NT2/D1 (cell line): ENCODE measurements around the gene FBXO38.

Source experiments
- DNase-seq: peaks from one replicate; pipeline ENCODE4 v3.0.0-alpha.2; 2011; ENCODE audit warnings: low read depth, low spot score
- H3K27me3 ChIP-seq: 2 replicates; pipeline ENCODE4 v1.6.0; 2011; ENCODE audit warnings: mild to moderate bottlenecking; ENCODE audit not compliant: insufficient read length, insufficient read depth
- H3K36me3 ChIP-seq: 2 replicates; pipeline ENCODE4 v1.6.1; 2011; ENCODE audit warnings: mild to moderate bottlenecking, low read length, mixed read lengths; ENCODE audit not compliant: insufficient read depth, insufficient read length
- H3K4me1 ChIP-seq: 2 replicates; pipeline ENCODE4 v1.5.1; 2011; ENCODE audit not compliant: insufficient read depth, insufficient read length
- H3K4me3 ChIP-seq: 2 replicates; pipeline ENCODE4 v1.5.1; 2011; ENCODE audit warnings: low read depth; ENCODE audit not compliant: insufficient read length
- H3K9ac ChIP-seq: 2 replicates; pipeline ENCODE4 v1.6.0; 2011; ENCODE audit warnings: low read depth; ENCODE audit not compliant: insufficient read length
- H3K9me3 ChIP-seq: 2 replicates; pipeline ENCODE4 v1.5.1; 2011; ENCODE audit warnings: mild to moderate bottlenecking, low read length; ENCODE audit not compliant: insufficient read depth
- SUZ12 ChIP-seq: IDR thresholded peaks from 2 replicates; pipeline ENCODE4 v1.6.1; 2011; ENCODE audit not compliant: insufficient read length, insufficient read depth; ENCODE audit errors: extremely low read depth
- YY1 ChIP-seq: IDR thresholded peaks from 2 replicates; pipeline ENCODE4 v1.6.1; 2011; ENCODE audit not compliant: insufficient read length, insufficient read depth
- ZNF274 ChIP-seq: IDR thresholded peaks from 2 replicates; pipeline ENCODE4 v1.6.1; 2011; ENCODE audit warnings: mild to moderate bottlenecking, low read depth, low read length

FBXO38 gene

GRCh38 chr5:148408092-148408491 is 24.3 kb downstream of the FBXO38 start:
- H3K4me1 ChIP-seq, result no peaks in the 10 kb centered on the region
- no peak for DNase-seq
- H3K36me3 ChIP-seq, result peaks cover 80% of the 10 kb centered on the region
- no peak overlapping the region for H3K9ac ChIP-seq
- no peaks in the 10 kb centered on the region for H3K9me3 ChIP-seq
- no peaks in the 10 kb centered on the region for H3K27me3 ChIP-seq
- no peak overlapping the region for H3K4me3 ChIP-seq
- TF ChIP-seq SUZ12 (no peak), YY1 (no peak), ZNF274 (no peak)

DNA sequence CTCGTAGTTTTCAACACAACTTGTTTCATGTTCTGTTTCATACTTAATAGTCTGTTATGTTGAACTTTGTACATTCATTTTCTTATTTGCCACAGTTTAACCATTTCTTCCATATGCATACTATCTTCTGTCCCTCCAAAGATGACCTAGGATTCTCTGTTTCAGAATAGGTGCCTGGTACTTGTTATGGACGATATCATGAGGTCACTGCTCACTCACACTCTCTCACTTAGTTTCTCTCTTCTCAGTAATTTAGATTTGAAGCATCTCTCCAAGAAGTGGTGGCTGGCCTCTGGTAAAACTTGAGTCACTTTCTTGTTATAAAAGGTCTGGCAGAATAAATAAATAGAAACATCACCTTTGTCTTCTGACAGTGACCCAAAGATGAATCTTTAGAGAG is 28.4 kb downstream of the FBXO38 start:
- H3K9me3 ChIP-seq, result no peaks in the 10 kb centered on the region
- no peak for TF ChIP-seq SUZ12
- no peak for TF ChIP-seq YY1
- no peak for TF ChIP-seq ZNF274
- DNase-seq, result no peak
- H3K27me3 ChIP-seq, result no peaks in the 10 kb centered on the region
- H3K4me1 ChIP-seq, result no peaks in the 10 kb centered on the region
- H3K4me3 ChIP-seq, result no peak overlapping the region
- H3K36me3 ChIP-seq, result peaks cover 83% of the 10 kb centered on the region
- no peak overlapping the region for H3K9ac ChIP-seq

- H3K4me3 ChIP-seq, result no peak overlapping the region
- no peak overlapping the region for H3K9ac ChIP-seq
- DNase-seq, result no peak
- TF ChIP-seq ZNF274, result no peak
- no peaks in the 10 kb centered on the region for H3K27me3 ChIP-seq
- peaks cover 89% of the 10 kb centered on the region for H3K36me3 ChIP-seq
- H3K9me3 ChIP-seq, result no peaks in the 10 kb centered on the region
- no peaks in the 10 kb centered on the region for H3K4me1 ChIP-seq
These were observed 31.1 kb downstream of the FBXO38 start for GRCh38 chr5:148414833-148415232.

DNA sequence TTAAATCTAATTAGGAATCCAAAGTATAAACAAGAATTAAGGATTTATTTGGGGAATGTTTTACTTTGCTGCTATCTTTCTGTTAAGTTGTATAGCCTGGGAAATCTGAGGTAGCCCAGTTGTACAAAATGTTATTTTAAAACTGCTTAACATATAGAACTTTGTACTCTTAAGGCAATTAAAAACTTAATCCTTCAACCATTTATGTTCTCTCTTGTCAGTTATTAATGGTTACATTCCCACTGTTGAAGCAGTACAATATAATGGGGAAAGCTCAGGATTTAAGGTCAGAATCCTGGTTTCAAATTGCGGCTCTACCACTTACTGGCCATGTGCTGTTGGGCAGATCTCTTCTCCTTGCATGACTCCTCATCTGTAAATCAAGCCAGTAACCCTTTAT is 32.7 kb downstream of the FBXO38 start:
- Histone ChIP-seq H3K36me3 (peaks cover 82% of the 10 kb centered on the region), H3K9ac (no peak overlapping the region), H3K27me3 (no peaks in the 10 kb centered on the region), H3K4me1 (no peaks in the 10 kb centered on the region), H3K9me3 (no peaks in the 10 kb centered on the region), H3K4me3 (no peak overlapping the region)
- TF ChIP-seq YY1, result no peak
- TF ChIP-seq SUZ12, result no peak
- TF ChIP-seq ZNF274, result no peak
- no peak for DNase-seq

- no peak for DNase-seq
- H3K9me3 ChIP-seq, result no peaks in the 10 kb centered on the region
- H3K9ac ChIP-seq, result no peak overlapping the region
- peaks cover 82% of the 10 kb centered on the region for H3K36me3 ChIP-seq
- TF ChIP-seq SUZ12 (no peak), ZNF274 (no peak), YY1 (no peak)
- H3K27me3 ChIP-seq, result no peaks in the 10 kb centered on the region
- no peaks in the 10 kb centered on the region for H3K4me1 ChIP-seq
- no peak overlapping the region for H3K4me3 ChIP-seq
These were observed 33.2 kb downstream of the FBXO38 start for GRCh38 chr5:148416921-148417320.

GRCh38 chr5:148418511-148418910 is 34.8 kb downstream of the FBXO38 start:
- no peak overlapping the region for H3K9ac ChIP-seq
- H3K4me3 ChIP-seq, result no peak overlapping the region
- peaks cover 78% of the 10 kb centered on the region for H3K36me3 ChIP-seq

GRCh38 chr5:148421661-148422060 is 37.9 kb downstream of the FBXO38 start:
- TF ChIP-seq ZNF274 (no peak), YY1 (no peak), SUZ12 (no peak)
- no peak overlapping the region for H3K4me3 ChIP-seq
- no peaks in the 10 kb centered on the region for H3K4me1 ChIP-seq

More at GRCh38 chr5:148418511-148418910, 34.8 kb downstream of the FBXO38 start:
- no peaks in the 10 kb centered on the region for H3K4me1 ChIP-seq
- H3K27me3 ChIP-seq, result no peaks in the 10 kb centered on the region
- DNase-seq, result no peak
- TF ChIP-seq SUZ12 (no peak), YY1 (no peak), ZNF274 (no peak)
- H3K9me3 ChIP-seq, result no peaks in the 10 kb centered on the region

GRCh38 chr5:148425808-148426207 is 42.0 kb downstream of the FBXO38 start:
- no peak overlapping the region for H3K4me3 ChIP-seq
- no peaks in the 10 kb centered on the region for H3K4me1 ChIP-seq
- TF ChIP-seq YY1 (no peak), ZNF274 (no peak), SUZ12 (no peak)
- H3K36me3 ChIP-seq, result peaks cover 71% of the 10 kb centered on the region
- H3K27me3 ChIP-seq, result no peaks in the 10 kb centered on the region
- H3K9me3 ChIP-seq, result no peaks in the 10 kb centered on the region
- DNase-seq, result no peak
- H3K9ac ChIP-seq, result no peak overlapping the region

More at GRCh38 chr5:148421661-148422060, 37.9 kb downstream of the FBXO38 start:
- no peak overlapping the region for H3K9ac ChIP-seq
- H3K9me3 ChIP-seq, result no peaks in the 10 kb centered on the region
- DNase-seq, result no peak
- H3K27me3 ChIP-seq, result no peaks in the 10 kb centered on the region
- peaks cover 83% of the 10 kb centered on the region for H3K36me3 ChIP-seq
